Right kidney (tissue), 1 donor: ENCODE data around the gene SETBP1.

ENCODE experiments used
- DNase-seq: peaks from one replicate; pipeline ENCODE4 v3.0.0-alpha.2; 2016

Gene SETBP1

GRCh38 chr18:44842588-44843412 lies 162.1 kb downstream of the SETBP1 start:
- no peak for DNase-seq

- DNase-seq: no peak
Measured at GRCh38 chr18:44844486-44844885, 163.8 kb downstream of the SETBP1 start.

- DNase-seq: no peak
Measured at GRCh38 chr18:44846450-44846849, 165.8 kb downstream of the SETBP1 start.

- DNase-seq: no peak
Measured at GRCh38 chr18:44848644-44849335, 168.1 kb downstream of the SETBP1 start.

- no peak for DNase-seq
Measured at GRCh38 chr18:44849361-44849760, 168.7 kb downstream of the SETBP1 start.

- no peak for DNase-seq
Measured at GRCh38 chr18:44850001-44850400, 169.3 kb downstream of the SETBP1 start.

GRCh38 chr18:44851856-44852621 lies 171.4 kb downstream of the SETBP1 start:
- DNase-seq: no peak

- DNase-seq: no peak
Measured at GRCh38 chr18:44852818-44853217, 172.1 kb downstream of the SETBP1 start.

GRCh38 chr18:44853430-44853829 lies 172.7 kb downstream of the SETBP1 start:
- DNase-seq: no peak

GRCh38 chr18:44855681-44856080 lies 175.0 kb downstream of the SETBP1 start:
- DNase-seq: no peak

- DNase-seq: no peak
Measured at GRCh38 chr18:44856157-44856556, 175.5 kb downstream of the SETBP1 start.

GRCh38 chr18:44857081-44857480 lies 176.4 kb downstream of the SETBP1 start:
- DNase-seq: no peak

- no peak for DNase-seq
Measured at GRCh38 chr18:44857744-44858491, 177.2 kb downstream of the SETBP1 start.

GRCh38 chr18:44859263-44859662 lies 178.6 kb downstream of the SETBP1 start:
- DNase-seq: no peak

GRCh38 chr18:44859751-44860439 lies 179.2 kb downstream of the SETBP1 start:
- no peak for DNase-seq

GRCh38 chr18:44862112-44862511 lies 181.4 kb downstream of the SETBP1 start:
- DNase-seq: no peak

- no peak for DNase-seq
Measured at GRCh38 chr18:44866103-44866502, 185.4 kb downstream of the SETBP1 start.

- no peak for DNase-seq
Measured at GRCh38 chr18:44869533-44869932, 188.8 kb downstream of the SETBP1 start.

GRCh38 chr18:44870631-44871502 lies 190.2 kb downstream of the SETBP1 start:
- DNase-seq: no peak

- DNase-seq: no peak
Measured at GRCh38 chr18:44871771-44872170, 191.1 kb downstream of the SETBP1 start.

GRCh38 chr18:44876024-44876423 lies 195.3 kb downstream of the SETBP1 start:
- no peak for DNase-seq
